ENCODE results near the gene C12orf42.

GRCh38 chr12:103470664-103471063 is 25.1 kb downstream of the C12orf42 start:
- no peak for TF ChIP-seq POLR2AphosphoS5 (IDR thresholded peaks at IDR 0.05; ENCODE audit: low read depth, low read length)
- no peak for TF ChIP-seq POLR2A (IDR thresholded peaks at IDR 0.05; ENCODE audit: low read depth, low read length)
